Measurements from ENCODE around the gene ZNF710.
A peak's percentile ranks its signal among the peaks of the same experiment; 100 is the strongest.
"Not testable (repeated sequence)": the region's sequence is repeated elsewhere in the genome, so short reads cannot be mapped to it uniquely, and the experiment has no call there.

The ZNF710 gene

GRCh38 chr15:90001062-90001682, at the start of gene ZNF710:
Gene ZNF710, plus strand, starts transcription at chr15:90001324. Its CDS starts 65,814 bp downstream, at chr15:90067138.
- peak in 1 of 2 experiments; percentile 48 for DNase-seq

- DNase-seq = no peak
These were observed 46.6 kb upstream of the ZNF710 start for GRCh38 chr15:89954541-89954940.

GRCh38 chr15:89955449-89955998, 45.6 kb upstream of the ZNF710 start:
- DNase-seq = not testable (repeated sequence)

- DNase-seq = no peak
These were observed 42.9 kb upstream of the ZNF710 start for GRCh38 chr15:89958107-89958805.

GRCh38 chr15:89963301-89964231, 37.6 kb upstream of the ZNF710 start:
- DNase-seq = no peak

GRCh38 chr15:89964232-89964954, 36.7 kb upstream of the ZNF710 start:
- peak in 1 of 2 experiments; percentile 39 for DNase-seq

GRCh38 chr15:89967881-89968280, 33.2 kb upstream of the ZNF710 start:
- no peak for DNase-seq

GRCh38 chr15:89971592-89971997, 29.5 kb upstream of the ZNF710 start:
- DNase-seq = peak; percentile 37 to 55

GRCh38 chr15:89972085-89972484, 29.0 kb upstream of the ZNF710 start:
- no peak for DNase-seq

- DNase-seq = no peak
These were observed 25.5 kb upstream of the ZNF710 start for GRCh38 chr15:89975482-89976245.

GRCh38 chr15:89976246-89976600, 24.9 kb upstream of the ZNF710 start:
- DNase-seq = no peak

GRCh38 chr15:89977836-89978235, 23.3 kb upstream of the ZNF710 start:
- not testable (repeated sequence) for DNase-seq

- no peak for DNase-seq
These were observed 22.2 kb upstream of the ZNF710 start for GRCh38 chr15:89978914-89979313.

- no peak for DNase-seq
These were observed 20.2 kb upstream of the ZNF710 start for GRCh38 chr15:89980896-89981295.

- no peak for DNase-seq
These were observed 18.6 kb upstream of the ZNF710 start for GRCh38 chr15:89982315-89983055.

- DNase-seq = no peak
These were observed 17.1 kb upstream of the ZNF710 start for GRCh38 chr15:89984001-89984400.

GRCh38 chr15:89984421-89985010, 16.6 kb upstream of the ZNF710 start:
- DNase-seq = no peak

GRCh38 chr15:89985111-89985510, 16.0 kb upstream of the ZNF710 start:
- no peak for DNase-seq

GRCh38 chr15:89991312-89991711, 9.8 kb upstream of the ZNF710 start:
- no peak for DNase-seq

- DNase-seq = no peak
These were observed 7.8 kb upstream of the ZNF710 start for GRCh38 chr15:89993349-89993748.

GRCh38 chr15:89997079-89997478, 4.0 kb upstream of the ZNF710 start:
- DNase-seq = no peak

Measured in NCI-H2081 (cell line).